Suppressor macrophage (primary cell): ENCODE measurements around the gene TARS2.
A peak's percentile ranks its signal among the peaks of the same experiment; 100 is the strongest.

Source experiments
- DNase-seq, 4 experiments: peaks; one replicate each; pipeline ENCODE4 v3.0.0-alpha.2; 2020 to 2022
- total RNA-seq, 17 experiments: gene quantifications; one replicate each; lab custom pipeline; 2026; ENCODE audit warnings: mixed read lengths in 6 of 17, inconsistent platforms in 3 of 17; lab: John Stamatoyannopoulos, UW

Gene TARS2
- 10.0 to 38.7 (median 23.8) reads per million in 17 experiments for total RNA-seq

GRCh38 chr1:150486966-150487762 lies at the start of gene TARS2:
Gene TARS2 (plus strand): TSS chr1:150487419. CDS start chr1:150487451, 32 bp downstream.
- DNase-seq = peak; percentile 96 to 100 (median 98)

GRCh38 chr1:150441121-150441520 lies 46.1 kb upstream of the TARS2 start:
- no peak for DNase-seq

GRCh38 chr1:150444232-150444631 lies 43.0 kb upstream of the TARS2 start:
- no peak for DNase-seq

GRCh38 chr1:150456146-150456647 lies 31.0 kb upstream of the TARS2 start:
- no peak for DNase-seq

- DNase-seq = peak; percentile 64 to 80 (median 76)
Observed at GRCh38 chr1:150464422-150464826, 22.8 kb upstream of the TARS2 start.

GRCh38 chr1:150466964-150467363 lies 20.3 kb upstream of the TARS2 start:
- DNase-seq = no peak

GRCh38 chr1:150469291-150469690 lies 17.9 kb upstream of the TARS2 start:
- DNase-seq = no peak

GRCh38 chr1:150472601-150473200 lies 14.5 kb upstream of the TARS2 start:
- no peak for DNase-seq

- no peak for DNase-seq
Observed at GRCh38 chr1:150473659-150474058, 13.6 kb upstream of the TARS2 start.

GRCh38 chr1:150474869-150475268 lies 12.3 kb upstream of the TARS2 start:
- no peak for DNase-seq

- DNase-seq = no peak
Observed at GRCh38 chr1:150476754-150477153, 10.5 kb upstream of the TARS2 start.

- no peak for DNase-seq
Observed at GRCh38 chr1:150477320-150477719, 9.9 kb upstream of the TARS2 start.

GRCh38 chr1:150477733-150478132 lies 9.5 kb upstream of the TARS2 start:
- no peak for DNase-seq

GRCh38 chr1:150479370-150479769 lies 7.8 kb upstream of the TARS2 start:
- DNase-seq = no peak

- DNase-seq = no peak
Observed at GRCh38 chr1:150479927-150480352, 7.3 kb upstream of the TARS2 start.

GRCh38 chr1:150484431-150484830 lies 2.8 kb upstream of the TARS2 start:
- no peak for DNase-seq

- peak in 3 of 4 experiments; percentile 12 to 33 (median 31) for DNase-seq
Observed at GRCh38 chr1:150484861-150485260, 2.4 kb upstream of the TARS2 start.

- DNase-seq = no peak
Observed at GRCh38 chr1:150487763-150488115, 520 bp downstream of the TARS2 start.

- no peak for DNase-seq
Observed at GRCh38 chr1:150493175-150493574, 6.0 kb downstream of the TARS2 start.

GRCh38 chr1:150498342-150498741 lies 11.1 kb downstream of the TARS2 start:
- no peak for DNase-seq

GRCh38 chr1:150505431-150505830 lies 18.2 kb downstream of the TARS2 start:
- no peak for DNase-seq

GRCh38 chr1:150507912-150508864 lies 21.0 kb downstream of the TARS2 start, which contains the start of gene ECM1:
Gene ECM1 (plus strand): TSS chr1:150508109. CDS start chr1:150508210, 101 bp downstream.
- peak; percentile 71 to 86 (median 84) for DNase-seq

GRCh38 chr1:150508982-150509381 lies 21.8 kb downstream of the TARS2 start:
- peak in 1 of 4 experiments; percentile 11 for DNase-seq
